HL-60 (cell line): Measurements from ENCODE around the gene MALAT1.

Experiments
- CTCF ChIP-seq: IDR thresholded peaks from one replicate; pipeline ENCODE4 v1.5.1; 2011; ENCODE audit warnings: low read length, control low read depth, inconsistent platforms; ENCODE audit not compliant: insufficient read depth
- GABPA ChIP-seq: IDR thresholded peaks from 2 replicates; pipeline ENCODE4 v1.6.1; 2012; ENCODE audit warnings: low read depth
- POLR2AphosphoS5 ChIP-seq: IDR thresholded peaks from 2 replicates; pipeline ENCODE4 v1.6.1; 2012; ENCODE audit warnings: low read depth
- REST ChIP-seq: IDR thresholded peaks from 2 replicates; pipeline ENCODE4 v1.6.1; 2012; ENCODE audit warnings: low read depth; ENCODE audit not compliant: insufficient replicate concordance

GRCh38 chr11:65532388-65533064 lies 33.7 kb downstream of the MALAT1 start:
- no peak for TF ChIP-seq REST
- TF ChIP-seq CTCF = no peak
- TF ChIP-seq POLR2AphosphoS5 = no peak
- no peak for TF ChIP-seq GABPA
